Measurements from ENCODE around the gene FYCO1.
"Not testable (repeated sequence)": the region's sequence is repeated elsewhere in the genome, so short reads cannot be mapped to it uniquely, and the experiment has no call there.

The FYCO1 gene

GRCh38 chr3:45995236-45996192, at the start of gene FYCO1:
Gene FYCO1, minus strand, starts transcription at chr3:45995824. Its CDS starts 10,914 bp downstream, at chr3:45984910.
- DNase-seq, result peak; percentile 90

GRCh38 chr3:46038916-46039315, 43.3 kb upstream of the FYCO1 start:
- no peak for DNase-seq

GRCh38 chr3:46038071-46038470, 42.4 kb upstream of the FYCO1 start:
- DNase-seq, result not testable (repeated sequence)

- no peak for DNase-seq
Measured at GRCh38 chr3:46036191-46036590, 40.6 kb upstream of the FYCO1 start.

GRCh38 chr3:46031747-46032146, 36.1 kb upstream of the FYCO1 start:
- DNase-seq, result no peak

- DNase-seq, result no peak
Measured at GRCh38 chr3:46031269-46031668, 35.6 kb upstream of the FYCO1 start.

- DNase-seq, result no peak
Measured at GRCh38 chr3:46030626-46031025, 35.0 kb upstream of the FYCO1 start.

- no peak for DNase-seq
Measured at GRCh38 chr3:46029953-46030543, 34.4 kb upstream of the FYCO1 start.

GRCh38 chr3:46027736-46028397, 32.2 kb upstream of the FYCO1 start:
- DNase-seq, result no peak

- no peak for DNase-seq
Measured at GRCh38 chr3:46027021-46027705, 31.5 kb upstream of the FYCO1 start, which contains the start of gene XCR1. Gene XCR1, minus strand, starts transcription at chr3:46027483. Its CDS starts 5,536 bp downstream, at chr3:46021947.

- DNase-seq, result no peak
Measured at GRCh38 chr3:46025139-46025538, 29.5 kb upstream of the FYCO1 start.

- no peak for DNase-seq
Measured at GRCh38 chr3:46024131-46024530, 28.5 kb upstream of the FYCO1 start.

GRCh38 chr3:46022909-46023785, 27.5 kb upstream of the FYCO1 start:
- DNase-seq, result no peak

- no peak for DNase-seq
Measured at GRCh38 chr3:46021516-46021915, 25.9 kb upstream of the FYCO1 start.

- no peak for DNase-seq
Measured at GRCh38 chr3:46020766-46021510, 25.3 kb upstream of the FYCO1 start.

GRCh38 chr3:46019707-46020106, 24.1 kb upstream of the FYCO1 start:
- no peak for DNase-seq

GRCh38 chr3:46017720-46018119, 22.1 kb upstream of the FYCO1 start:
- DNase-seq, result no peak

GRCh38 chr3:46013316-46014094, 17.9 kb upstream of the FYCO1 start:
- DNase-seq, result no peak

- DNase-seq, result no peak
Measured at GRCh38 chr3:46012246-46012645, 16.6 kb upstream of the FYCO1 start.

GRCh38 chr3:46010519-46011113, 15.0 kb upstream of the FYCO1 start:
- no peak for DNase-seq

Data from Kasumi-1 (cell line).